ENCODE results near the gene BCORL1. TPM values are rescaled to one million over a fixed set of nuclear protein-coding genes. Genes with fewer than 3 reads are reported as not detected.

Gene BCORL1
- total RNA-seq, 1 donor from 2014 or later, result 40.9 TPM

GRCh38 chrX:130080791-130081367, 98.4 kb downstream of the BCORL1 start:
- peaks cover 2% of the 10 kb centered on the region for H3K4me1 Mint-ChIP-seq (ENCODE audit: low read depth)

GRCh38 chrX:130081421-130082045, 99.1 kb downstream of the BCORL1 start:
- Mint-ChIP-seq H3K36me3 (ENCODE audit: insufficient read depth) (peaks cover 3% of the 10 kb centered on the region), H3K4me1 (ENCODE audit: low read depth) (peaks cover 2% of the 10 kb centered on the region), H3K4me3 (ENCODE audit: low read depth) (no peak overlapping the region), H3K27me3 (no peaks in the 10 kb centered on the region), H3K9me3 (ENCODE audit: low read depth) (peaks cover 12% of the 10 kb centered on the region), H3K27ac (no peak overlapping the region)
- TF ChIP-seq CTCF (IDR thresholded peaks at IDR 0.05; ENCODE audit: unreplicated experiment), result no peak
- no peak for DNase-seq (ENCODE audit: low spot score, unreplicated experiment)

More at GRCh38 chrX:130080791-130081367, 98.4 kb downstream of the BCORL1 start:
- Mint-ChIP-seq H3K27me3 (no peaks in the 10 kb centered on the region), H3K27ac (no peak overlapping the region), H3K4me3 (ENCODE audit: low read depth) (no peak overlapping the region), H3K9me3 (ENCODE audit: low read depth) (peaks cover 12% of the 10 kb centered on the region), H3K36me3 (ENCODE audit: insufficient read depth) (peaks cover 3% of the 10 kb centered on the region)
- no peak for TF ChIP-seq CTCF (IDR thresholded peaks at IDR 0.05; ENCODE audit: unreplicated experiment)
- DNase-seq (ENCODE audit: low spot score, unreplicated experiment), result no peak

- Mint-ChIP-seq H3K36me3 (ENCODE audit: insufficient read depth) (peaks cover 3% of the 10 kb centered on the region), H3K27me3 (no peaks in the 10 kb centered on the region), H3K27ac (no peak overlapping the region), H3K4me1 (ENCODE audit: low read depth) (peaks cover 2% of the 10 kb centered on the region), H3K9me3 (ENCODE audit: low read depth) (peaks cover 12% of the 10 kb centered on the region), H3K4me3 (ENCODE audit: low read depth) (no peak overlapping the region)
- no peak for DNase-seq (ENCODE audit: low spot score, unreplicated experiment)
- TF ChIP-seq CTCF (IDR thresholded peaks at IDR 0.05; ENCODE audit: unreplicated experiment), result no peak
These were observed 100.0 kb downstream of the BCORL1 start for GRCh38 chrX:130082244-130083106.

- no peak for TF ChIP-seq CTCF (IDR thresholded peaks at IDR 0.05; ENCODE audit: unreplicated experiment)
- Mint-ChIP-seq H3K27me3 (peaks cover 3% of the 10 kb centered on the region), H3K4me3 (ENCODE audit: low read depth) (no peak overlapping the region), H3K27ac (no peak overlapping the region), H3K4me1 (ENCODE audit: low read depth) (peaks cover 2% of the 10 kb centered on the region), H3K36me3 (ENCODE audit: insufficient read depth) (peaks cover 6% of the 10 kb centered on the region), H3K9me3 (ENCODE audit: low read depth) (peaks cover 16% of the 10 kb centered on the region)
- no peak for DNase-seq (ENCODE audit: low spot score, unreplicated experiment)
These were observed 100.7 kb downstream of the BCORL1 start for GRCh38 chrX:130083107-130083490.

GRCh38 chrX:130083656-130084382, 101.4 kb downstream of the BCORL1 start:
- no peak overlapping the region for H3K27ac Mint-ChIP-seq

More at GRCh38 chrX:130083656-130084382, 101.4 kb downstream of the BCORL1 start:
- TF ChIP-seq CTCF (IDR thresholded peaks at IDR 0.05; ENCODE audit: unreplicated experiment), result no peak
- Mint-ChIP-seq H3K36me3 (ENCODE audit: insufficient read depth) (peaks cover 6% of the 10 kb centered on the region), H3K4me3 (ENCODE audit: low read depth) (no peak overlapping the region), H3K9me3 (ENCODE audit: low read depth) (peaks cover 16% of the 10 kb centered on the region), H3K27me3 (peaks cover 3% of the 10 kb centered on the region), H3K4me1 (ENCODE audit: low read depth) (peaks cover 2% of the 10 kb centered on the region)
- DNase-seq (ENCODE audit: low spot score, unreplicated experiment), result no peak
